ENCODE data around the gene NCAPG2. TPM values are rescaled to one million over a fixed set of nuclear protein-coding genes. Genes with fewer than 3 reads are reported as not detected.
"Not testable (repeated sequence)": the region's sequence is repeated elsewhere in the genome, so short reads cannot be mapped to it uniquely, and the experiment has no call there.

NCAPG2 gene
- total RNA-seq, 2 experiments from 2014 or later: 139 to 173 TPM

DNA sequence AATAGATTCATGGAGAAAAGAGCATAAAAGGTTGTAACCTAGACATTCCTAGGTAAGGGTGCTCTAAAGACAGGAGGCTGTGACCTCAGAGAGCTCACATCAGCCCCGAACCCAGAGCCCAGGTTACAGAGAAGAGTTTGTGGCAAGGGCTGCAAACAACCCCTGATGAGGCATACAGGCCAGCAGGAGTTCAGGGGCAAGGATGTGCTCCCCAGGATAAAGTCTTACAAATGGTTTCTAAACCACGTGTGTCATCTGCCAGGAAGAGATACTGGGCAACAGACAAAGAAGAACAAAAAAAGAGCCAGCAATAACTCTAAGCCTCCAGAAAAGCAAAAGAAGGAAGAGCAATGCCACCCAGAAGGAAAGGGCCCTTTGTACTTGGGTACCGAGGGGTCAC is 27.7 kb downstream of the NCAPG2 start:
- H3K9me3 Mint-ChIP-seq: no peaks in the 10 kb centered on the region
- H3K4me3 Mint-ChIP-seq: no peak overlapping the region
- no peak for DNase-seq
- ChIA-PET CTCF (no interaction called here), POLR2A (no interaction called here)
- H3K36me3 Mint-ChIP-seq (ENCODE audit: low read depth): peaks cover 65% of the 10 kb centered on the region
- H3K27ac Mint-ChIP-seq: no peak overlapping the region
- peaks cover 23% of the 10 kb centered on the region for H3K4me1 Mint-ChIP-seq
- H3K27me3 Mint-ChIP-seq: no peaks in the 10 kb centered on the region

DNA sequence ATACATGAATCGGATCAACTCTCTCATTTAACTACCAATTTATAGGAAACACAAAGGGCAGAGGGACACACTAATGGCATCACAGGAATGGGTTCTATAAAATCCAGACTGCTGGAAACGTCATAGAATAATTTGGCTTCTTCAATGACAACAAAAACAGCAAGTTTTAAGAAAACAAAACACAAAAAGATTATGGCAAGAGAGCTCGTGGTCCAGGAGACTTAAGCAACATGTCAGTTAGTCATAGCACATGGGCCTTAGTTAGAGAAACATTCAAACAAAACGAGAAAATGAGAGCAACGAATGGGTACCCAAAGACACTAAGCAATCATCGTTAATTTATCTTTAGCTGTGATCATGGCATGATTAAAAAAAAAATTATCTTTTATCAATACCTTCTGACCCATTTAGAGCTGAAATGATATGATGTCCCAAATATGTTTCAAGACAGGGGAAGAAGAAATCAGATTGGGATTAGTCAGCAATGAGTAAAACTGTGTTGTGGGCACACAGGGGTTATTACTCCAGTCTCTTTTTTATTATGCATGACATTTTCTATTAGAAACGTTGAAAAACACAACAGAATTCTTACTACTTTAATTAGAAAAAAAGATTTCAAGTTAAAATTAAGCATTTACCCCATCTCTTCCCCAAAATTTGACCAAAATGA is 28.3 kb downstream of the NCAPG2 start:
- Mint-ChIP-seq H3K4me3 (no peak overlapping the region), H3K9me3 (no peaks in the 10 kb centered on the region), H3K4me1 (peaks cover 23% of the 10 kb centered on the region), H3K27ac (no peak overlapping the region), H3K36me3 (ENCODE audit: low read depth) (peaks cover 69% of the 10 kb centered on the region), H3K27me3 (no peaks in the 10 kb centered on the region)
- DNase-seq: no peak
- CTCF ChIA-PET: interaction anchor here (1.0 kb wide), 1 partner anchor 14 kb away, joined by 3 read pairs; no protein-coding TSS in a partner anchor
- POLR2A ChIA-PET: no interaction called here

DNA sequence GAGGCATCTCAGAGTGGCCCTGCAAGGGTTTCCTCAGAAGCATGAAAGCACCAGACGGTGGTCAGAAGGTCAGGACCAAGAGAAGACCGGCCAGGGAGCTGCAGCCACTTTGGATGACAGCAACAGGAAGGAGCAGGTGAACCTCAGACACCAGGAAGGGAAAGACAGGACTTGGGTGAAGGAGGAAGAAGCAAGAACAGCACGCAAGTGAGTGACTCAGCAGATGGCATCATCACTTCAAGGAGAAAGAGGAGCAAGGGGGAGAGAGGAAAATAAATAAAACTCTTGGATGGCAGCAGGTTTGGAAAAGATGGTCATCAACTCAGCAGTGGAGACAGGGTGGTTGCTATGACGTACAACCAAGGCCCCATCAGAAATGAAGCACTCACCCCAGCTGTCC is 31.6 kb downstream of the NCAPG2 start:
- peaks cover 69% of the 10 kb centered on the region for H3K36me3 Mint-ChIP-seq (ENCODE audit: low read depth)
- POLR2A ChIA-PET: interaction anchor here (0.6 kb wide), 1 partner anchor 36 kb away, joined by 3 read pairs; no protein-coding TSS in a partner anchor
- H3K4me1 Mint-ChIP-seq: peaks cover 16% of the 10 kb centered on the region
- no peak for DNase-seq
- H3K27me3 Mint-ChIP-seq: no peaks in the 10 kb centered on the region
- CTCF ChIA-PET: no interaction called here
- H3K9me3 Mint-ChIP-seq: no peaks in the 10 kb centered on the region
- no peak overlapping the region for H3K27ac Mint-ChIP-seq
- H3K4me3 Mint-ChIP-seq: no peak overlapping the region

DNA sequence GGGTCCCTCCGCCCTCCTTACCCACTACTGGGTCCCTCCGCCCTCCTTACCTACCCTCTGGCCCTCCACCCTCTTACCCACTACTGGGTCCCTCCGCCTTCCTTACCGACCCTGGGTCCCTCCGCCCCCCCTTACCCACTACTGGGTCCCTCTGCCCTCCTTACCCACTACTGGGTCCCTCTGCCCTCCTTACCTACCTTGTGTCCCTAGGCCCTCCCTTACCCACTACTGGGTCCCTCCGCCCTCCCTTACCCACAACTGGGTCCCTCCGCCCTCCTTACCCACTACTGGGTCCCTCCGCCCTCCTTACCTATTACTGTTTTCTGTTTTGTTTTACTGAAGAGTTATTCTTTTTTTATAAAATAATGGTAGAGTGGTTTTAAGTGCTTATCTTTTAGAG is 36.5 kb downstream of the NCAPG2 start:
- H3K27ac Mint-ChIP-seq, H3K27me3 Mint-ChIP-seq, DNase-seq, H3K9me3 Mint-ChIP-seq, CTCF ChIA-PET, POLR2A ChIA-PET, H3K4me3 Mint-ChIP-seq: not testable (repeated sequence)
- Mint-ChIP-seq H3K36me3 (ENCODE audit: low read depth) (peaks cover 61% of the 10 kb centered on the region), H3K4me1 (peaks cover 14% of the 10 kb centered on the region)

DNA sequence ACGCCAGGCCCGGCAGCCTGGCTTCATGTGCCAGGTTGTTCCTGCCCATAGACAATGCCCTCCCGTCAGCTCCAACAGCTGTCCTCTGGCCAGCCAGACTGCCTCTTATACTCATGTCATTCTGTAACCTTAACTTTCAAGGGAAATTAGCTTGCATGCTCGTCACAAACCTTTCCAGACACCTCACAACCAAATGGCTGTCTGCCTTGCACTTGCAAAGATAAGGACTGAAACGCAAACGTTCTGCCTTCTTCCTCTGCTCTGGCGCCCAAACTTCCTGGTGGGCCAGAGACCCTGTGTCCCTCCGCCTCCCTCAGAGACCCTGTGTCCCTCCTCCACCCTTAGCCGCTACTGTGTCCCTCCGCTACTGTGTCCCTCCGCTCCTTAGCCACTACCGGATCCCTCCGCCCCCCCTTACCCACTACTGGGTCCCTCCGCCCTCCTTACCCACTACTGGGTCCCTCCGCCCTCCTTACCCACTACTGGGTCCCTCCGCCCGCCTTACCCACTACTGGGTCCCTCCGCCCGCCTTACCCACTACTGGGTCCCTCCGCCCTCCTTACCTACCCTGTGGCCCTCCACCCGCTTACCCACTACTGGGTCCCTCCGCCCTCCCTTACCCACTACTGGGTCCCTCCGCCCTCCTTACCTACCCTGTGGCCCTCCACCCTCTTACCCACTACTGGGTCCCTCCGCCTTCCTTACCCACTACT is 37.5 kb downstream of the NCAPG2 start:
- CTCF ChIA-PET: interaction anchor here (1.4 kb wide), 1 partner anchor 17 kb away, joined by 3 read pairs; no protein-coding TSS in a partner anchor

DNA sequence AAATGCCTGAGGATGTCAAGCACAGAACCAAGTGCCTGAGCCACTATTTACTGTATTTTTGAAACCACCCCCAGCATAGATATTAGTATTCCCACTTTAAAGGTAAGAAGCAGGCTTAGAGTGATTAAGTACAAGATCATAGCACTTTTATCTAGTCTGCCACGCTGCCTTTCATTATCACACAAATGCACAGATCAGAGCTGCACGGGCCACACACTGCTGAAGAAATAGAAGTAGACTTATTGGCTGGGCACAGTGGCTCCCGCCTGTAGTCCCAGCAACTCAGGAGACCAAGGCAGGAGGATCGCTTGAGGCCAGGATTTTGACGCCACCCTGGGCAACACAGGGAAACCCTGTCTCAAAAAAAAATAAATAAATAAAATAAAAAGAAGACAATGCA is 38.2 kb downstream of the NCAPG2 start:
- H3K27me3 Mint-ChIP-seq: no peaks in the 10 kb centered on the region
- ChIA-PET POLR2A (no interaction called here), CTCF (interaction anchor here (1.4 kb wide), 1 partner anchor 16 kb away, joined by 3 read pairs; no protein-coding TSS in a partner anchor)
- no peak overlapping the region for H3K4me3 Mint-ChIP-seq
- H3K27ac Mint-ChIP-seq: no peak overlapping the region
- H3K36me3 Mint-ChIP-seq (ENCODE audit: low read depth): peaks cover 62% of the 10 kb centered on the region
- peaks cover 17% of the 10 kb centered on the region for H3K4me1 Mint-ChIP-seq
- no peak for DNase-seq
- H3K9me3 Mint-ChIP-seq: no peaks in the 10 kb centered on the region

More for the DNA sequence above, 37.5 kb downstream of the NCAPG2 start:
- DNase-seq, H3K9me3 Mint-ChIP-seq, H3K4me3 Mint-ChIP-seq, H3K27me3 Mint-ChIP-seq, POLR2A ChIA-PET: not testable (repeated sequence)
- peak overlapping the region; percentile 22 for H3K27ac Mint-ChIP-seq
- H3K36me3 Mint-ChIP-seq (ENCODE audit: low read depth): peaks cover 63% of the 10 kb centered on the region
- H3K4me1 Mint-ChIP-seq: peaks cover 17% of the 10 kb centered on the region

DNA sequence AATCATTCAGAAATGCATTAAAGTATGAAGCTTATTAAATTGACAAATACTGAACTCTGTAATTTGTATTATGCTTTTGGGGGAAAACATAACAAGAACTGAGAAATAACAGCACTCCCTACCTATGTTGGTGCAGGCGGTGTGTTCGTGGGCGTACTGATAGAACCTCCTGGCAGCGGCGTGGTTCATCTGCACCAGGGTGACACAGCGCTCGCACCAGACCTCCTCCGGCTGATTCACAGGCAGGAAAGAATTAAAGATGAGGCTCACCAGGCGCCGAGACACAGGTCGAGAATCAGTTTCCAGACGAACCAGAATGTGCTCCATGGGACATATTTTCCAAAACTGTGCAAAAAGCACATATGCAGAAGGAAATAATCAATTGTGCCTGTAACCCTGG is 40.2 kb downstream of the NCAPG2 start:
- H3K4me3 Mint-ChIP-seq: peak overlapping the region; percentile 2
- CTCF ChIA-PET: interaction anchor here (1.0 kb wide), 1 partner anchor 10 kb away, joined by 4 read pairs; no protein-coding TSS in a partner anchor
- H3K9me3 Mint-ChIP-seq: no peaks in the 10 kb centered on the region
- H3K27ac Mint-ChIP-seq: no peak overlapping the region
- peaks cover 56% of the 10 kb centered on the region for H3K36me3 Mint-ChIP-seq (ENCODE audit: low read depth)
- POLR2A ChIA-PET: no interaction called here
- no peaks in the 10 kb centered on the region for H3K27me3 Mint-ChIP-seq
- no peak for DNase-seq
- peaks cover 17% of the 10 kb centered on the region for H3K4me1 Mint-ChIP-seq

DNA sequence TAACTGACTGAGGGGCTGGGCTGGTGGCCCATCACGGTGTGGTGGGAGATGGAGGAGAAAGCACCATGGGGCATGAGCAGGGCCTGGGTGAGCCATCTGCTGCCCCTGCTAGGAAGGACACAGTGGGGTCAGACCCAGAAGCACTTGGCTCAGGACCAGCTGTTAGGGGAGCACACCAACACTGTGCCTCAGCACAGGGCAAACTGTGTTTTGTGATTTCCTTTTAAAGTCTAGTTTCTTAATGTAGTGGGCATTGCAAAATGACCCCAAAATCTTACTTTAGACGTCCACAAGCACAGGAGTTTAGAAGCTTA is 41.2 kb downstream of the NCAPG2 start:
- no peaks in the 10 kb centered on the region for H3K27me3 Mint-ChIP-seq
- peaks cover 50% of the 10 kb centered on the region for H3K36me3 Mint-ChIP-seq (ENCODE audit: low read depth)
- peaks cover 14% of the 10 kb centered on the region for H3K4me1 Mint-ChIP-seq
- ChIA-PET POLR2A (no interaction called here), CTCF (no interaction called here)
- DNase-seq: no peak
- H3K27ac Mint-ChIP-seq: peak overlapping the region; percentile 72
- H3K9me3 Mint-ChIP-seq: no peaks in the 10 kb centered on the region
- no peak overlapping the region for H3K4me3 Mint-ChIP-seq

DNA sequence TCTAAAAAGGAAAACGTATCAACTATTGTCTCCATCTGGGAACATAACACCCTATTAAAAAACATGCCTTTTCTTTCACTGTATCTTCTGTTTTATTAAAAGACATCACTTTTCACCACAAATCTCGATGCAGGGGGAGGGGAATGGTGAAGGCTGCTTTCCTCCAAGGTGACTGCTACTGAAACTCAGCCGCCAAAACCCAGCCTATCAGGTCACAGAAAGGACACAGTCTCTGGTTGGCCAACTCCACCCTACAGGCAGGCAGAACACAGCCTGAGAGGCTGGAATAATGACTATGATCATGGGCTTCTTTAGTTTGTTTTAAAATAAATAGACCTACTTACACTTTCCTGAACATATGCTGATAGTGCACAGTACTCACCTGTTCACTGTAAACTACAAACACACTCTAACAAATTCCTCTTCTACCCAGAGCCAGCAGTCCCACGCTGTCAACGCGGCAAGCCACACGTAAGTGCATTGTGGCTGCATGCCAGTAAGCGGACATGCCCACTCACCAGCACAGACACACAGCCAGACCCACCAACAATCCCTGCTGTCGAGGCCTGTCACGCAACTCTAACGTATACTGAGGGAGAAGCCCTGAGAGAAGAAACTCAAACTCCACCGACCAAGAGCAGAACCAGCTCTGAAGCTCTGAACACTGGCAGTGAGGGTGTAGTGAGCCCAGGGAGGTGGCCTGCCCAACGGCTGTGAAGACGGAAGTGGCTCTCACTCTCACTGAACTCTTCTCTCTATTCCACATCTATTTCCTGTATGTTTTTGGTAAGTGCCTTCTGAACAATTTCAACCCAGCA is 41.8 kb downstream of the NCAPG2 start:
- peaks cover 55% of the 10 kb centered on the region for H3K36me3 Mint-ChIP-seq (ENCODE audit: low read depth)
- H3K4me3 Mint-ChIP-seq: no peak overlapping the region
- H3K27ac Mint-ChIP-seq: peak overlapping the region; percentile 72

DNA sequence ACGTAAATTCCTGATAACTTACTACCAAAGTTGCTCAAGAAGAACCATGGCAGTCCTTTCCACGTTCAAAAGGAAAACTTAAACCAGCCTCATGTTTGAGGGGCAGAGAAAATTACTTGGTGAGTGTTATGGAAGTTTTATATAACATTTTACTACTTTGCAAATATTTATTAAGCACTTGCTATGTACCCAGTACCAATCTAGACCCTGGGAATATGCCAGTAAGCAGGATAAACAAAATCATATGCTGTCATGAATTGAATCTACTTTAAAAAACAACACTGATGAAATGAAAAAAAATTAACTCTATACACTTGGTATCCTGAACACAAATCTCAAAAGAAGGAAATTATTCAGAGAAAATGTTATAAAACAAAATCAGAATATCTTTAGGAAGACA is 46.1 kb downstream of the NCAPG2 start:
- H3K36me3 Mint-ChIP-seq (ENCODE audit: low read depth): peaks cover 60% of the 10 kb centered on the region
- DNase-seq: no peak
- H3K4me1 Mint-ChIP-seq: peaks cover 29% of the 10 kb centered on the region
- no peaks in the 10 kb centered on the region for H3K9me3 Mint-ChIP-seq
- POLR2A ChIA-PET: interaction anchor here (0.6 kb wide), 2 partner anchors 23 to 214 kb away, joined by 3 read pairs; no protein-coding TSS in a partner anchor
- H3K4me3 Mint-ChIP-seq: no peak overlapping the region
- no peaks in the 10 kb centered on the region for H3K27me3 Mint-ChIP-seq
- CTCF ChIA-PET: no interaction called here
- H3K27ac Mint-ChIP-seq: no peak overlapping the region

More for the DNA sequence above, 41.8 kb downstream of the NCAPG2 start:
- Mint-ChIP-seq H3K27me3 (no peaks in the 10 kb centered on the region), H3K4me1 (peaks cover 18% of the 10 kb centered on the region), H3K9me3 (no peaks in the 10 kb centered on the region)
- POLR2A ChIA-PET: no interaction called here
- CTCF ChIA-PET: no interaction called here
- no peak for DNase-seq

DNA sequence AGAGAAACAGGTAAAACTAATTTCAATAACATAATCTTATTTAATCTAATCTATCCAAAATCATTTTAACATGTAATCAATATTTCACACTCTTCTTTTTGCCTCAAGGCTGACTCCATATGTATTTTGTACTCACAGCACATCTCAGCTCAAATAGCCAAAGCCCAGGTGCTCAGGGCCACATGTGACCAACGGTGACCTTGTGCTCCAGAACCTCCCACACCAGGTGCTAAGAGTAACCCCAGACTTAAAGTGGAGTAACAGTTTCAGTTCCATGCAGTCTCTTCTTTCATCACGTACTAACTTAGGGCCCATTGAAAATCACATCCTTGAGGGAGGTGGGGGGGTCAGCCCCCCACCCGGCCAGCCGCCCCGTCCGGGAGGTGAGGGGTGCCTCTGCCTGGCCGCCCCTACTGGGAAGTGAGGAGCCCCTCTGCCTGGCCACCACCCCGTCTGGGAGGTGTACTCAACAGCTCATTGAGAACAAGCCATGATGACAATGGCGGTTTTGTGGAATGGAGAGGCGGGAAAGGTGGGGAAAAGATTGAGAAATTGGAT is 47.3 kb downstream of the NCAPG2 start:
- Mint-ChIP-seq H3K27ac (peak overlapping the region; percentile 83), H3K36me3 (ENCODE audit: low read depth) (peaks cover 47% of the 10 kb centered on the region), H3K9me3 (no peaks in the 10 kb centered on the region), H3K4me3 (no peak overlapping the region), H3K4me1 (peaks cover 23% of the 10 kb centered on the region), H3K27me3 (no peaks in the 10 kb centered on the region)
- CTCF ChIA-PET: interaction anchor here (0.7 to 1.3 kb wide), 3 partner anchors 14 to 23 kb away, joined by 3 to 4 read pairs (median 3); no protein-coding TSS in a partner anchor
- POLR2A ChIA-PET: no interaction called here
- no peak for DNase-seq

DNA sequence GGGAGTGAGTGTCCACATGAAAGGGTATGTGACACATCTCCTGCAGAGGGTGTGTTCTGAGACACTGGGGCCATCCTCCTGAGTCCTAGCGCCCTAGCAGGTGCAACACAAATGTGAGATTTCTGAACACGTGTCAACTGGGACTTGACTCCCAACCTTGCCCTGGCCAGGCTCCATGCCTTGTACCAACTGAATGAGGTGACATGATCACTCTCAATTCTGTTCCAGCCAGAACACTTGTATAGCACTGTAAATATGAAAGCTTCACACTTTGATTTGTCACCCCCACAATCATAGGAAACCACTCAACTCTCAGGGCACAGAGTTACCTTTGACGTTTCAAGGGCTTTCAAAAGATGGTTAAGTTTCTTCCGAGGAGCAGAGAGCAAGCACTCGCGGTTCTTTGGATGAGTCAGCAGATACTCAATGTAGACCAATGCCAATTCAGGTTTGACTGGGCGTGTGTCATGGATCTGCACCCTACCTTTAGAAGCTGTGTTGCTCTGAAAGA is 48.6 kb downstream of the NCAPG2 start:
- CTCF ChIA-PET: interaction anchor here (0.5 to 1.2 kb wide), 5 partner anchors 24 to 465 kb away, joined by 3 to 4 read pairs (median 3); no protein-coding TSS in a partner anchor
- Mint-ChIP-seq H3K27ac (peak overlapping the region; percentile 86), H3K4me1 (peaks cover 28% of the 10 kb centered on the region), H3K27me3 (no peaks in the 10 kb centered on the region), H3K36me3 (ENCODE audit: low read depth) (peaks cover 52% of the 10 kb centered on the region), H3K4me3 (no peak overlapping the region), H3K9me3 (no peaks in the 10 kb centered on the region)
- DNase-seq: peak; percentile 64
- POLR2A ChIA-PET: no interaction called here
